Gastrocnemius medialis (tissue), 4 donors: ENCODE data around the gene PRDM2. TPM values are rescaled to one million over a fixed set of nuclear protein-coding genes. Genes with fewer than 3 reads are reported as not detected.

Source experiments
- ATAC-seq, 2 donors: fragments of 150-250 bp; one replicate each; pipeline ENCODE4 v1.9.1; 2016
- DNase-seq, 2 donors: peaks; one replicate each; pipeline ENCODE4 v3.0.0-alpha.2; 2019
- H3K27ac ChIP-seq, 4 donors: fragments of 200-600 bp; sonication (generic); 1 replicate in 1 of 4; 2 replicates in 3 of 4; pipeline ENCODE4 v1.5.1; 2016 to 2018; ENCODE audit warnings: mild to moderate bottlenecking in 2 of 4, moderate library complexity in 1 of 4
- H3K27me3 ChIP-seq, 3 donors: fragments of 200-600 bp; sonication (generic) in 2 of 3; 1 replicate in 1 of 3; 2 replicates in 2 of 3; pipeline versions ENCODE4 v1.5.1 to v1.6.0; 2016 to 2019; ENCODE audit warnings: mild to moderate bottlenecking in 1 of 3, moderate library complexity in 1 of 3
- H3K36me3 ChIP-seq, 2 donors: fragments of 200-600 bp; sonication (generic) in 1 of 2; one replicate each; pipeline ENCODE4 v1.5.1; 2017 to 2018
- H3K4me1 ChIP-seq, 2 donors: fragments of 200-600 bp; sonication (generic) in 1 of 2; one replicate each; pipeline ENCODE4 v1.5.1; 2016 to 2017; ENCODE audit warnings: mild to moderate bottlenecking in 2 of 2
- H3K4me3 ChIP-seq, 4 donors: fragments of 200-600 bp; sonication (generic) in 3 of 4; 1 replicate in 1 of 4; 2 replicates in 3 of 4; pipeline ENCODE4 v1.5.1; 2016 to 2019; ENCODE audit warnings: mild to moderate bottlenecking in 2 of 4
- H3K9me3 ChIP-seq, 3 donors: fragments of 200-600 bp; sonication (generic) in 2 of 3; 1 replicate in 1 of 3; 2 replicates in 2 of 3; pipeline ENCODE4 v1.5.1; 2016 to 2019
- CTCF ChIP-seq, 5 experiments: fragments of 450-650 bp in 3 of 5; fragments of 200-600 bp in 2 of 5; sonication (generic) in 2 of 5; IDR thresholded peaks in 4 of 5; conservative IDR thresholded peaks in 1 of 5; 1 replicate in 4 of 5; 2 replicates in 1 of 5; pipeline ENCODE4 v1.5.1; 2016 to 2019; ENCODE audit warnings: antibody characterized with exemption in 5 of 5, mild to moderate bottlenecking in 3 of 5, moderate library complexity in 3 of 5
- POLR2A ChIP-seq, 2 donors: fragments of 450-650 bp; IDR thresholded peaks; one replicate each; pipeline ENCODE4 v1.6.1; 2017; ENCODE audit warnings: antibody characterized with exemption in 2 of 2, mild to moderate bottlenecking in 2 of 2, moderate library complexity in 2 of 2
- in situ Hi-C, 4 donors: fragments of 200-750 bp; cut with MboI; loops; one replicate each; pipeline versions ENCODE4 v1.15.0 to v1.8.0; 2017; ENCODE audit warnings: low sequenced_read_pairs in 4 of 4
- intact Hi-C: fragments of 100-400 bp; cut with DNase I; formaldehyde crosslinking; loops from one replicate; pipeline ENCODE4 v1.15.1; 2023; ENCODE audit warnings: low total_unique reads
- total RNA-seq, 4 donors: library from RNA; depleted of rRNA; stranded (reverse); fragments of >200 nt; gene quantifications; one replicate each; pipeline versions ENCODE4 v1.1.0 to v1.2.3, GENCODE V29; 2016

The PRDM2 gene
- total RNA-seq, 4 donors from 2014 or later = 24.1 to 38.3 (median 35.6) TPM

GRCh38 chr1:13663969-13664368, 36.0 kb upstream of the PRDM2 start:
- Histone ChIP-seq H3K27me3 (no peaks in the 10 kb centered on the region), H3K27ac (no peak overlapping the region), H3K9me3 (no peaks in the 10 kb centered on the region), H3K4me1 (no peaks in the 10 kb centered on the region), H3K4me3 (no peak overlapping the region), H3K36me3 (no peaks in the 10 kb centered on the region)
- in situ Hi-C loops = loop anchor here in 3 of 4 donors (5.0 to 10.0 kb wide), 4 partner anchors 161 to 298 kb away; no protein-coding TSS in a partner anchor
- TF ChIP-seq POLR2A (IDR thresholded peaks at IDR 0.05) (no peak), CTCF (IDR thresholded peaks at IDR 0.05 in 4 of 5, conservative IDR thresholded peaks at IDR 0.05 in 1 of 5) (no peak)
- no peak for ATAC-seq
- intact Hi-C loops = no loop called here
- DNase-seq = no peak

GRCh38 chr1:13664451-13664850, 35.5 kb upstream of the PRDM2 start:
- no peaks in the 10 kb centered on the region for H3K9me3 ChIP-seq
- H3K36me3 ChIP-seq = no peaks in the 10 kb centered on the region
- intact Hi-C loops = no loop called here
- no peak for TF ChIP-seq CTCF (IDR thresholded peaks at IDR 0.05 in 4 of 5, conservative IDR thresholded peaks at IDR 0.05 in 1 of 5)
- no peak for TF ChIP-seq POLR2A (IDR thresholded peaks at IDR 0.05)
- no peak overlapping the region for H3K4me3 ChIP-seq
- DNase-seq (no peak), ATAC-seq (no peak)
- in situ Hi-C loops = loop anchor here in 3 of 4 donors (5.0 to 10.0 kb wide), 4 partner anchors 160 to 298 kb away; no protein-coding TSS in a partner anchor
- H3K27me3 ChIP-seq = no peaks in the 10 kb centered on the region
- no peaks in the 10 kb centered on the region for H3K4me1 ChIP-seq
- no peak overlapping the region for H3K27ac ChIP-seq

GRCh38 chr1:13666317-13666716, 33.7 kb upstream of the PRDM2 start:
- no peak overlapping the region for H3K27ac ChIP-seq
- ATAC-seq (no peak), DNase-seq (no peak)
- no peak overlapping the region for H3K4me3 ChIP-seq
- no peaks in the 10 kb centered on the region for H3K27me3 ChIP-seq
- H3K36me3 ChIP-seq = no peaks in the 10 kb centered on the region
- no peaks in the 10 kb centered on the region for H3K9me3 ChIP-seq
- no peak for TF ChIP-seq CTCF (IDR thresholded peaks at IDR 0.05 in 4 of 5, conservative IDR thresholded peaks at IDR 0.05 in 1 of 5)
- no peak for TF ChIP-seq POLR2A (IDR thresholded peaks at IDR 0.05)
- H3K4me1 ChIP-seq = no peaks in the 10 kb centered on the region
- intact Hi-C loops = loop anchor here (5.0 kb wide), 2 partner anchors 61 to 161 kb away; no protein-coding TSS in a partner anchor
- in situ Hi-C loops = loop anchor here in 3 of 4 donors (10.0 kb wide), 2 partner anchors 158 to 168 kb away; no protein-coding TSS in a partner anchor

DNA sequence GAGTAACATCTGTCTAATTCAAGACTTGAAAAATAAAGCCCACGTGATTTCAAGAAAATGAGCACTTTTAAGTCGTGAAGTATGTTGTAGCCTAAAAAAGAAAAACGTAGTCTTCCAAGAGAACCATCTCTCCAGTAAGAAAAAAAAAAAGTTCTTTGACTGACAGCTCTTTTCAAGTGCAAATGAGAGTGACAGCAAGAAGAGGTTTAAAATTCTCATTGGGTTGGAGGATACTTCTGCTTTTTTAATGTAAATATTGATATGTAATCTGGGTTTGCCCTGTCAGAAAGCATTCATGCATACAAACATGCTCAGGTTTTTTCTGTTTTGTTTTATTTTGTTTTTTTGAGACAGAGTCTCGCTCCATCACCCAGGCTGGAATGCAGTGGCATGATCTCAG, 32.3 kb upstream of the PRDM2 start:
- TF ChIP-seq CTCF (IDR thresholded peaks at IDR 0.05 in 4 of 5, conservative IDR thresholded peaks at IDR 0.05 in 1 of 5) (no peak), POLR2A (IDR thresholded peaks at IDR 0.05) (no peak)
- ATAC-seq (no peak), DNase-seq (no peak)
- no peak overlapping the region for H3K4me3 ChIP-seq
- no peaks in the 10 kb centered on the region for H3K4me1 ChIP-seq
- no peak overlapping the region for H3K27ac ChIP-seq
- H3K9me3 ChIP-seq = no peaks in the 10 kb centered on the region
- intact Hi-C loops (loop anchor here (5.0 kb wide), 2 partner anchors 60 to 160 kb away; no protein-coding TSS in a partner anchor), in situ Hi-C loops (loop anchor here in 3 of 4 donors (10.0 kb wide), 2 partner anchors 157 to 167 kb away; no protein-coding TSS in a partner anchor)
- H3K36me3 ChIP-seq = no peaks in the 10 kb centered on the region
- H3K27me3 ChIP-seq = no peaks in the 10 kb centered on the region

- no peaks in the 10 kb centered on the region for H3K36me3 ChIP-seq
- H3K4me1 ChIP-seq = no peaks in the 10 kb centered on the region
- H3K9me3 ChIP-seq = no peaks in the 10 kb centered on the region
- in situ Hi-C loops (no loop called here), intact Hi-C loops (no loop called here)
- DNase-seq (no peak), ATAC-seq (no peak)
- H3K27ac ChIP-seq = no peak overlapping the region
- TF ChIP-seq CTCF (IDR thresholded peaks at IDR 0.05 in 4 of 5, conservative IDR thresholded peaks at IDR 0.05 in 1 of 5) (no peak), POLR2A (IDR thresholded peaks at IDR 0.05) (no peak)
- H3K27me3 ChIP-seq = peaks cover 0 to 4% (median 0%) of the 10 kb centered on the region in 3 donors
- H3K4me3 ChIP-seq = no peak overlapping the region
These were observed 25.6 kb upstream of the PRDM2 start for GRCh38 chr1:13674377-13674776.
